ENCODE data around the gene FAM131B. TPM values are rescaled to one million over a fixed set of nuclear protein-coding genes. Genes with fewer than 3 reads are reported as not detected.

FAM131B gene
- total and polyA plus RNA-seq, 9 of the 15 experiments (the other 6 are each of a cell fraction or from before 2014, with no cell fraction given): 0.03 to 0.04 TPM; not detected in 7

- TF ChIP-seq LARP7 (IDR thresholded peaks at IDR 0.05): no peak
- TF ChIP-seq CTCFL (IDR thresholded peaks at IDR 0.05; ENCODE audit: borderline replicate concordance, insufficient read depth, low read depth, low read length, poor library complexity, severe bottlenecking): peak; percentile 87
- TF ChIP-seq SUPT5H (IDR thresholded peaks at IDR 0.05): no peak
- TF ChIP-seq ZNF175 (CRISPR knock-in tag; IDR thresholded peaks at IDR 0.05; ENCODE audit: low read depth): 0 out of 2 replicates have a peak, but pooled peaks have one; percentile 34
- TF ChIP-seq LCOR (CRISPR knock-in tag; IDR thresholded peaks at IDR 0.05): peak; percentile 67; the same call in 1 of the 2 replicates
- peak in 1 of 3 experiments; percentile 61 for TF ChIP-seq YY1 (IDR thresholded peaks at IDR 0.05; ENCODE audit: borderline replicate concordance in 1 of 3, control insufficient read depth in 1 of 3, extremely low read depth in 1 of 3, insufficient read depth in 3 of 3, insufficient read length in 1 of 3, insufficient replicate concordance in 2 of 3, low read depth in 1 of 3, low read length in 2 of 3)
- TF ChIP-seq CXXC5 (CRISPR knock-in tag; IDR thresholded peaks at IDR 0.05): peak; percentile 73
- TF ChIP-seq RFX5 (IDR thresholded peaks at IDR 0.05; ENCODE audit: low read depth, low read length): no peak
- no peak for TF ChIP-seq ZNF395 (CRISPR knock-in tag; IDR thresholded peaks at IDR 0.05)
- TF ChIP-seq, protein P1, sequence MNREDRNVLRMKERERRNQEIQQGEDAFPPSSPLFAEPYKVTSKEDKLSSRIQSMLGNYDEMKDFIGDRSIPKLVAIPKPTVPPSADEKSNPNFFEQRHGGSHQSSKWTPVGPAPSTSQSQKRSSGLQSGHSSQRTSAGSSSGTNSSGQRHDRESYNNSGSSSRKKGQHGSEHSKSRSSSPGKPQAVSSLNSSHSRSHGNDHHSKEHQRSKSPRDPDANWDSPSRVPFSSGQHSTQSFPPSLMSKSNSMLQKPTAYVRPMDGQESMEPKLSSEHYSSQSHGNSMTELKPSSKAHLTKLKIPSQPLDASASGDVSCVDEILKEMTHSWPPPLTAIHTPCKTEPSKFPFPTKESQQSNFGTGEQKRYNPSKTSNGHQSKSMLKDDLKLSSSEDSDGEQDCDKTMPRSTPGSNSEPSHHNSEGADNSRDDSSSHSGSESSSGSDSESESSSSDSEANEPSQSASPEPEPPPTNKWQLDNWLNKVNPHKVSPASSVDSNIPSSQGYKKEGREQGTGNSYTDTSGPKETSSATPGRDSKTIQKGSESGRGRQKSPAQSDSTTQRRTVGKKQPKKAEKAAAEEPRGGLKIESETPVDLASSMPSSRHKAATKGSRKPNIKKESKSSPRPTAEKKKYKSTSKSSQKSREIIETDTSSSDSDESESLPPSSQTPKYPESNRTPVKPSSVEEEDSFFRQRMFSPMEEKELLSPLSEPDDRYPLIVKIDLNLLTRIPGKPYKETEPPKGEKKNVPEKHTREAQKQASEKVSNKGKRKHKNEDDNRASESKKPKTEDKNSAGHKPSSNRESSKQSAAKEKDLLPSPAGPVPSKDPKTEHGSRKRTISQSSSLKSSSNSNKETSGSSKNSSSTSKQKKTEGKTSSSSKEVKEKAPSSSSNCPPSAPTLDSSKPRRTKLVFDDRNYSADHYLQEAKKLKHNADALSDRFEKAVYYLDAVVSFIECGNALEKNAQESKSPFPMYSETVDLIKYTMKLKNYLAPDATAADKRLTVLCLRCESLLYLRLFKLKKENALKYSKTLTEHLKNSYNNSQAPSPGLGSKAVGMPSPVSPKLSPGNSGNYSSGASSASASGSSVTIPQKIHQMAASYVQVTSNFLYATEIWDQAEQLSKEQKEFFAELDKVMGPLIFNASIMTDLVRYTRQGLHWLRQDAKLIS (CRISPR knock-in tag; IDR thresholded peaks at IDR 0.05): 0 out of 2 replicates have a peak, but pooled peaks have one; percentile 62
- peak; percentile 46; the same call in 1 of the 2 replicates for TF ChIP-seq ZNF764 (CRISPR knock-in tag; IDR thresholded peaks at IDR 0.05; ENCODE audit: low read depth)
- peak; percentile 62 to 69; a peak in 3 of 4 replicates for TF ChIP-seq NRF1 (conservative IDR thresholded peaks at IDR 0.05 in 1 of 2, IDR thresholded peaks at IDR 0.05 in 1 of 2)
- peak; percentile 68; the same call in 1 of the 2 replicates for TF ChIP-seq KLF1 (tag; IDR thresholded peaks at IDR 0.05)
- no peak for TF ChIP-seq RBM34 (IDR thresholded peaks at IDR 0.05; ENCODE audit: borderline replicate concordance, insufficient read depth, low read length)
Observed at GRCh38 chr7:143380260-143380645, 17.7 kb upstream of the FAM131B start (continued).
